ENCODE data around the gene RALB. TPM values are rescaled to one million over a fixed set of nuclear protein-coding genes. Genes with fewer than 3 reads are reported as not detected.

RALB gene
- total RNA-seq, 1 experiment from 2014 or later: 24.6 TPM

GRCh38 chr2:120236316-120236715 is 16.3 kb upstream of the RALB start:
- Histone ChIP-seq H2BK5ac (ENCODE audit: insufficient read length, low read length) (no peak overlapping the region), H3K9me3 (ENCODE audit: control insufficient read depth, low read depth, low read length) (no peaks in the 10 kb centered on the region), H3K79me1 (ENCODE audit: insufficient read depth, low read depth, low read length, poor library complexity, severe bottlenecking) (no peaks in the 10 kb centered on the region), H4K91ac (ENCODE audit: insufficient read length, low read depth, low read length) (no peak overlapping the region), H3K23ac (ENCODE audit: insufficient read length, low read depth, low read length) (no peak overlapping the region), H3K4me2 (ENCODE audit: insufficient read depth, insufficient read length, low read length) (no peak overlapping the region), H3K56ac (ENCODE audit: insufficient read length, low read depth, low read length) (no peak overlapping the region), H2AFZ (ENCODE audit: low read length) (no peak overlapping the region), H4K20me1 (ENCODE audit: control insufficient read depth, insufficient read depth, insufficient read length) (no peaks in the 10 kb centered on the region), H3K4ac (ENCODE audit: low read depth, low read length) (no peak overlapping the region), H3K14ac (ENCODE audit: insufficient read depth, low read length) (no peak overlapping the region), H2AK5ac (ENCODE audit: insufficient read length, low read length) (no peak overlapping the region), H3K4me1 (ENCODE audit: insufficient read depth, low read length) (peaks cover 3% of the 10 kb centered on the region), H3K79me2 (ENCODE audit: insufficient read depth, low read length) (no peaks in the 10 kb centered on the region), H2BK20ac (ENCODE audit: low read depth, low read length, poor library complexity, severe bottlenecking) (no peak overlapping the region), H3K23me2 (ENCODE audit: insufficient read length, low read depth, low read length, poor library complexity, severe bottlenecking) (no peaks in the 10 kb centered on the region), H2BK15ac (ENCODE audit: low read depth, low read length) (no peak overlapping the region), H3K27me3 (ENCODE audit: insufficient read depth, low read length) (no peaks in the 10 kb centered on the region; the same call in 1 of the 2 replicates), H2BK120ac (ENCODE audit: low read depth, low read length, poor library complexity, severe bottlenecking) (no peak overlapping the region), H3K18ac (ENCODE audit: insufficient read length, low read depth, low read length) (no peak overlapping the region), H4K5ac (ENCODE audit: insufficient read length, low read depth, low read length) (no peak overlapping the region), H3K27ac (ENCODE audit: insufficient read length, low read depth, low read length) (no peak overlapping the region), H4K8ac (replicated peaks; ENCODE audit: insufficient read length, low read depth, low read length) (no peak overlapping the region), H3T11ph (ENCODE audit: low read length) (no peak overlapping the region), H2BK12ac (ENCODE audit: insufficient read length, low read depth, low read length) (no peak overlapping the region), H3K9ac (ENCODE audit: extremely low read depth, insufficient read length, low read length) (no peak overlapping the region)
- TF ChIP-seq, protein P1, sequence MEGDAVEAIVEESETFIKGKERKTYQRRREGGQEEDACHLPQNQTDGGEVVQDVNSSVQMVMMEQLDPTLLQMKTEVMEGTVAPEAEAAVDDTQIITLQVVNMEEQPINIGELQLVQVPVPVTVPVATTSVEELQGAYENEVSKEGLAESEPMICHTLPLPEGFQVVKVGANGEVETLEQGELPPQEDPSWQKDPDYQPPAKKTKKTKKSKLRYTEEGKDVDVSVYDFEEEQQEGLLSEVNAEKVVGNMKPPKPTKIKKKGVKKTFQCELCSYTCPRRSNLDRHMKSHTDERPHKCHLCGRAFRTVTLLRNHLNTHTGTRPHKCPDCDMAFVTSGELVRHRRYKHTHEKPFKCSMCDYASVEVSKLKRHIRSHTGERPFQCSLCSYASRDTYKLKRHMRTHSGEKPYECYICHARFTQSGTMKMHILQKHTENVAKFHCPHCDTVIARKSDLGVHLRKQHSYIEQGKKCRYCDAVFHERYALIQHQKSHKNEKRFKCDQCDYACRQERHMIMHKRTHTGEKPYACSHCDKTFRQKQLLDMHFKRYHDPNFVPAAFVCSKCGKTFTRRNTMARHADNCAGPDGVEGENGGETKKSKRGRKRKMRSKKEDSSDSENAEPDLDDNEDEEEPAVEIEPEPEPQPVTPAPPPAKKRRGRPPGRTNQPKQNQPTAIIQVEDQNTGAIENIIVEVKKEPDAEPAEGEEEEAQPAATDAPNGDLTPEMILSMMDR (conservative IDR thresholded peaks at IDR 0.05): no peak
- Mint-ChIP-seq H3K36me3 (ENCODE audit: insufficient read depth in 1 of 3, low read depth in 3 of 3) (no peaks in the 10 kb centered on the region; a peak in 1 of 7 replicates), H3K4me1 (peaks cover 33 to 36% of the 10 kb centered on the region in 2 experiments), H3K4me3 (no peak overlapping the region), H3K27me3 (ENCODE audit: low read depth) (peaks cover 17% of the 10 kb centered on the region), H3K27ac (no peak overlapping the region), H3K9me3 (peaks cover 5 to 7% of the 10 kb centered on the region in 2 experiments; a peak in 2 of 5 replicates)
- no CpG with 5 or more reads among the region's 10 CpGs for WGBS (ENCODE audit: extremely low coverage, insufficient read length, low lambda C conversion rate)
- no peak for DNase-seq

Data from H9 (cell line).